Aorta (tissue), 5 donors: Measurements from ENCODE around the gene LORICRIN. TPM values are rescaled to one million over a fixed set of nuclear protein-coding genes. Genes with fewer than 3 reads are reported as not detected.
A peak's percentile ranks its signal among the peaks of the same experiment; 100 is the strongest.
"Not testable (repeated sequence)": the region's sequence is repeated elsewhere in the genome, so short reads cannot be mapped to it uniquely, and the experiment has no call there.

Experiments
- ATAC-seq: fragments of 200-7000 bp; cut with Tn5 transposase; one replicate; pipeline ENCODE4 v1.9.1; 2022; ENCODE audit warnings: moderate library complexity; ENCODE audit not compliant: low FRiP score
- DNase-seq, 2 donors: peaks; one replicate each; pipeline ENCODE4 v3.0.0-alpha.2; 2020
- H3K27ac ChIP-seq, 2 donors: one replicate each; pipeline ENCODE4 v1.5.1; 2013; ENCODE audit warnings: low read length in 2 of 2, mild to moderate bottlenecking in 2 of 2, moderate library complexity in 2 of 2, control low read depth in 1 of 2, inconsistent platforms in 1 of 2, low read depth in 1 of 2
- H3K27me3 ChIP-seq, 2 donors: one replicate each; pipeline ENCODE4 v1.6.1; 2013; ENCODE audit warnings: control low read depth in 1 of 2, low read length in 1 of 2, mild to moderate bottlenecking in 1 of 2, moderate library complexity in 1 of 2; ENCODE audit not compliant: insufficient read depth in 2 of 2, control insufficient read depth in 1 of 2
- H3K36me3 ChIP-seq, 2 donors: one replicate each; pipeline ENCODE4 v1.6.1; 2013; ENCODE audit warnings: control low read depth in 1 of 2, low read length in 1 of 2, mild to moderate bottlenecking in 1 of 2; ENCODE audit not compliant: insufficient read depth in 2 of 2, control insufficient read depth in 1 of 2
- H3K4me1 ChIP-seq, 2 donors: one replicate each; pipeline ENCODE4 v1.6.1; 2013; ENCODE audit warnings: low read length in 2 of 2, control low read depth in 1 of 2, mild to moderate bottlenecking in 1 of 2, moderate library complexity in 1 of 2; ENCODE audit not compliant: insufficient read depth in 2 of 2, control insufficient read depth in 1 of 2
- H3K4me3 ChIP-seq, 2 donors: one replicate each; pipeline ENCODE4 v1.5.1; 2013; ENCODE audit warnings: low read length in 2 of 2, control low read depth in 1 of 2, mild to moderate bottlenecking in 1 of 2
- H3K9me3 ChIP-seq: one replicate; pipeline ENCODE4 v1.6.1; 2013; ENCODE audit warnings: mild to moderate bottlenecking, low read length; ENCODE audit not compliant: control insufficient read depth
- WGBS, 2 donors: extraction: QIAGEN DNeasy Blood & Tissue Kit; methylation state at CpG; one replicate each; pipeline ENCODE4 v1.1.7; 2013; 5-methylcytosine and 5-hydroxymethylcytosine counted together
- intact Hi-C, 2 donors: fragments of 100-400 bp; cut with DNase I; formaldehyde crosslinking; loops; one replicate each; pipeline versions ENCODE4 v1.14.2 to v1.15.0; 2022
- polyA plus RNA-seq, 2 donors: library from polyadenylated mRNA; stranded (reverse); fragments of 200-250 nt; gene quantifications; one replicate each; pipeline ENCODE4 v1.2.3, GENCODE V29; 2013
- total RNA-seq, 2 donors: library from RNA; stranded (reverse); fragmentation: NEBNext Ultra II Directional; extraction: Animal tissue kit (Norgen Biotek cat#: 25700); gene quantifications; one replicate each; pipeline ENCODE4 v1.2.1, GENCODE V29; 2021
- donor health status: healthy with polysubstance abuse.
- donor health status: Bipolar disorder and iron deficiency.
- donor health status: DM: no; HTN: no; CAD: no.
- donor health status: DM: no; HTN: no; CAD: no.
- donor health status: DM: yes; HTN: yes; CAD: no.

Gene LORICRIN
- total and polyA plus RNA-seq, 4 donors, result not detected

GRCh38 chr1:153227810-153228209 is 31.7 kb upstream of the LORICRIN start:
- Histone ChIP-seq H3K4me3 (no peak overlapping the region), H3K27me3 (peaks cover 0 to 2% of the 10 kb centered on the region in 2 donors), H3K36me3 (no peaks in the 10 kb centered on the region), H3K9me3 (no peaks in the 10 kb centered on the region), H3K27ac (no peak overlapping the region), H3K4me1 (no peaks in the 10 kb centered on the region)
- WGBS, 2 donors, result 71 to 76% methylated on average over 2 of the region's 2 CpGs
- ATAC-seq (no peak), DNase-seq (no peak)
- intact Hi-C loops, result loop anchor here in 1 of 2 donors (10.0 kb wide), 1 partner anchor 573 kb away; no protein-coding TSS in a partner anchor

- DNase-seq (no peak), ATAC-seq (no peak)
- intact Hi-C loops, result loop anchor here in 1 of 2 donors (10.0 kb wide), 1 partner anchor 574 kb away; no protein-coding TSS in a partner anchor
- Histone ChIP-seq H3K9me3 (no peaks in the 10 kb centered on the region), H3K27me3 (peaks cover 0 to 2% of the 10 kb centered on the region in 2 donors), H3K4me1 (no peaks in the 10 kb centered on the region), H3K4me3 (no peak overlapping the region), H3K27ac (no peak overlapping the region), H3K36me3 (no peaks in the 10 kb centered on the region)
- WGBS, 2 donors, result 75 to 83% methylated on average over 1 of the region's 1 CpG
Measured at GRCh38 chr1:153228491-153228890, 31.0 kb upstream of the LORICRIN start.

- not testable (repeated sequence) for DNase-seq, H3K36me3 ChIP-seq, H3K27me3 ChIP-seq, H3K9me3 ChIP-seq, H3K4me3 ChIP-seq, H3K4me1 ChIP-seq, H3K27ac ChIP-seq
- peak; percentile 56 for ATAC-seq
- intact Hi-C loops, result loop anchor here in 1 of 2 donors (10.0 kb wide), 1 partner anchor 574 kb away; no protein-coding TSS in a partner anchor
- WGBS, 2 donors, result 46 to 49% methylated on average over 12 of the region's 12 CpGs
Measured at GRCh38 chr1:153229076-153229829, 30.2 kb upstream of the LORICRIN start.

GRCh38 chr1:153231363-153231762 is 28.1 kb upstream of the LORICRIN start:
- H3K27ac ChIP-seq, result no peak overlapping the region
- peaks cover 0 to 2% of the 10 kb centered on the region in 2 donors for H3K27me3 ChIP-seq
- no peak overlapping the region for H3K4me3 ChIP-seq
- ATAC-seq, result no peak
- intact Hi-C loops, result no loop called here
- no peak for DNase-seq
- H3K9me3 ChIP-seq, result no peaks in the 10 kb centered on the region
- WGBS, 2 donors, result 85 to 92% methylated on average over 4 of the region's 4 CpGs
- no peaks in the 10 kb centered on the region for H3K4me1 ChIP-seq
- no peaks in the 10 kb centered on the region for H3K36me3 ChIP-seq

- 73 to 87% methylated on average over 2 of the region's 2 CpGs for WGBS, 2 donors
Measured at GRCh38 chr1:153231785-153232184, 27.7 kb upstream of the LORICRIN start.

GRCh38 chr1:153232553-153232952 is 26.9 kb upstream of the LORICRIN start:
- ATAC-seq, result no peak
- WGBS, 2 donors, result 60 to 61% methylated on average over 3 of the region's 3 CpGs
- H3K36me3 ChIP-seq, result no peaks in the 10 kb centered on the region

More at GRCh38 chr1:153231785-153232184, 27.7 kb upstream of the LORICRIN start:
- Histone ChIP-seq H3K36me3 (no peaks in the 10 kb centered on the region), H3K9me3 (no peaks in the 10 kb centered on the region), H3K27me3 (peaks cover 0 to 2% of the 10 kb centered on the region in 2 donors), H3K4me1 (no peaks in the 10 kb centered on the region), H3K27ac (no peak overlapping the region), H3K4me3 (no peak overlapping the region)
- ATAC-seq, result no peak
- no peak for DNase-seq
- intact Hi-C loops, result no loop called here

GRCh38 chr1:153233448-153233847 is 26.0 kb upstream of the LORICRIN start:
- H3K9me3 ChIP-seq, result no peaks in the 10 kb centered on the region
- H3K27me3 ChIP-seq, result peaks cover 0 to 3% of the 10 kb centered on the region in 2 donors
- ATAC-seq (no peak), DNase-seq (no peak)
- 87 to 88% methylated on average over 1 of the region's 1 CpG for WGBS, 2 donors
- no peaks in the 10 kb centered on the region for H3K36me3 ChIP-seq
- no peak overlapping the region for H3K27ac ChIP-seq
- intact Hi-C loops, result no loop called here
- H3K4me3 ChIP-seq, result no peak overlapping the region
- H3K4me1 ChIP-seq, result no peaks in the 10 kb centered on the region

More at GRCh38 chr1:153232553-153232952, 26.9 kb upstream of the LORICRIN start:
- Histone ChIP-seq H3K27ac (no peak overlapping the region), H3K27me3 (peaks cover 0 to 2% of the 10 kb centered on the region in 2 donors), H3K9me3 (no peaks in the 10 kb centered on the region), H3K4me1 (no peaks in the 10 kb centered on the region), H3K4me3 (no peak overlapping the region)
- no peak for DNase-seq
- intact Hi-C loops, result no loop called here

GRCh38 chr1:153238527-153238926 is 21.0 kb upstream of the LORICRIN start:
- no peaks in the 10 kb centered on the region for H3K36me3 ChIP-seq
- intact Hi-C loops, result no loop called here
- ATAC-seq (no peak), DNase-seq (no peak)
- H3K27me3 ChIP-seq, result peaks cover 0 to 1% of the 10 kb centered on the region in 2 donors
- whole genome bisulfite sequencing, 2 donors, result 69 to 77% methylated on average over 2 of the region's 2 CpGs
- no peak overlapping the region for H3K27ac ChIP-seq
- no peaks in the 10 kb centered on the region for H3K9me3 ChIP-seq
- no peak overlapping the region for H3K4me3 ChIP-seq
- H3K4me1 ChIP-seq, result no peaks in the 10 kb centered on the region

- peaks cover 0 to 6% of the 10 kb centered on the region in 2 donors for H3K27me3 ChIP-seq
- intact Hi-C loops, result no loop called here
- no peaks in the 10 kb centered on the region for H3K9me3 ChIP-seq
- WGBS, 2 donors, result 83 to 84% methylated on average over 1 of the region's 1 CpG
- no peaks in the 10 kb centered on the region for H3K4me1 ChIP-seq
- H3K4me3 ChIP-seq, result no peak overlapping the region
- DNase-seq (no peak), ATAC-seq (no peak)
- H3K27ac ChIP-seq, result no peak overlapping the region
- no peaks in the 10 kb centered on the region for H3K36me3 ChIP-seq
Measured at GRCh38 chr1:153242160-153242559, 17.3 kb upstream of the LORICRIN start.
